MM.1S (cell line): ENCODE measurements around the gene KRTAP9-6.

Experiments
- DNase-seq: peaks from one replicate; pipeline ENCODE4 v3.0.0-alpha.2; 2015
- H2AFZ ChIP-seq: fragments of 300-600 bp; sonication (generic); 2 replicates; pipeline ENCODE4 v1.6.0; 2016; ENCODE audit warnings: antibody characterized with exemption, low read length
- H3F3A ChIP-seq: fragments of 300-600 bp; sonication (generic); 2 replicates; pipeline ENCODE4 v1.6.1; 2016; ENCODE audit warnings: mild to moderate bottlenecking, antibody characterized with exemption, low read length, moderate library complexity, mixed read lengths; ENCODE audit not compliant: insufficient read depth
- H3K27ac ChIP-seq: fragments of 300-600 bp; sonication (generic); 2 replicates; pipeline ENCODE4 v1.5.1; 2016; ENCODE audit warnings: mild to moderate bottlenecking, low read length
- H3K27me3 ChIP-seq: fragments of 300-600 bp; sonication (generic); replicated peaks from 2 replicates; pipeline ENCODE4 v1.6.0; 2016; ENCODE audit warnings: low read length; ENCODE audit not compliant: insufficient read depth
- H3K36me3 ChIP-seq: fragments of 300-600 bp; sonication (generic); replicated peaks from 2 replicates; pipeline ENCODE4 v1.6.1; 2016; ENCODE audit warnings: mild to moderate bottlenecking, low read length, mixed read lengths; ENCODE audit not compliant: insufficient read depth
- H3K4me1 ChIP-seq: fragments of 300-600 bp; sonication (generic); 2 replicates; pipeline ENCODE4 v1.6.1; 2016; ENCODE audit warnings: low read length, mixed read lengths
- H3K4me2 ChIP-seq: fragments of 300-600 bp; sonication (generic); 2 replicates; pipeline ENCODE4 v1.6.0; 2016; ENCODE audit warnings: low read depth, low read length
- H3K4me3 ChIP-seq: fragments of 300-600 bp; sonication (generic); 2 replicates; pipeline ENCODE4 v1.5.1; 2016; ENCODE audit warnings: low read length, mixed read lengths
- H3K79me2 ChIP-seq: fragments of 300-600 bp; sonication (generic); 2 replicates; pipeline ENCODE4 v1.6.1; 2016; ENCODE audit warnings: mixed run types, low read length, mixed read lengths
- H3K9ac ChIP-seq: fragments of 300-600 bp; sonication (generic); 2 replicates; pipeline ENCODE4 v1.6.1; 2016; ENCODE audit warnings: low read length, mixed read lengths
- H3K9me2 ChIP-seq: fragments of 300-600 bp; sonication (generic); replicated peaks from 2 replicates; pipeline ENCODE4 v1.6.1; 2016; ENCODE audit warnings: mild to moderate bottlenecking, low read length, mixed read lengths; ENCODE audit not compliant: insufficient read depth
- H3K9me3 ChIP-seq: fragments of 300-600 bp; sonication (generic); replicated peaks from 2 replicates; pipeline ENCODE4 v1.6.1; 2016; ENCODE audit warnings: mild to moderate bottlenecking, low read length, mixed read lengths; ENCODE audit not compliant: insufficient read depth
- H4K20me1 ChIP-seq: fragments of 300-600 bp; sonication (generic); 2 replicates; pipeline ENCODE4 v1.6.1; 2016; ENCODE audit warnings: mild to moderate bottlenecking, low read length, moderate library complexity, mixed read lengths; ENCODE audit not compliant: insufficient read depth
- EZH2 ChIP-seq: fragments of 300-600 bp; sonication (generic); optimal IDR thresholded peaks from 2 replicates; pipeline ENCODE3; 2017; ENCODE audit warnings: low read depth, mild to moderate bottlenecking, antibody characterized with exemption, low read length, mixed read lengths
- EZH2phosphoT487 ChIP-seq: fragments of 300-600 bp; sonication (generic); IDR thresholded peaks from 2 replicates; pipeline ENCODE4 v1.6.1; 2018; ENCODE audit warnings: antibody characterized with exemption, low read length
- TF ChIP-seq, protein P1 (sequence below): fragments of 300-600 bp; sonication (generic); IDR thresholded peaks from 2 replicates; pipeline ENCODE4 v1.5.1; 2016; ENCODE audit warnings: antibody characterized with exemption, low read length, mixed read lengths

Gene KRTAP9-6

DNA sequence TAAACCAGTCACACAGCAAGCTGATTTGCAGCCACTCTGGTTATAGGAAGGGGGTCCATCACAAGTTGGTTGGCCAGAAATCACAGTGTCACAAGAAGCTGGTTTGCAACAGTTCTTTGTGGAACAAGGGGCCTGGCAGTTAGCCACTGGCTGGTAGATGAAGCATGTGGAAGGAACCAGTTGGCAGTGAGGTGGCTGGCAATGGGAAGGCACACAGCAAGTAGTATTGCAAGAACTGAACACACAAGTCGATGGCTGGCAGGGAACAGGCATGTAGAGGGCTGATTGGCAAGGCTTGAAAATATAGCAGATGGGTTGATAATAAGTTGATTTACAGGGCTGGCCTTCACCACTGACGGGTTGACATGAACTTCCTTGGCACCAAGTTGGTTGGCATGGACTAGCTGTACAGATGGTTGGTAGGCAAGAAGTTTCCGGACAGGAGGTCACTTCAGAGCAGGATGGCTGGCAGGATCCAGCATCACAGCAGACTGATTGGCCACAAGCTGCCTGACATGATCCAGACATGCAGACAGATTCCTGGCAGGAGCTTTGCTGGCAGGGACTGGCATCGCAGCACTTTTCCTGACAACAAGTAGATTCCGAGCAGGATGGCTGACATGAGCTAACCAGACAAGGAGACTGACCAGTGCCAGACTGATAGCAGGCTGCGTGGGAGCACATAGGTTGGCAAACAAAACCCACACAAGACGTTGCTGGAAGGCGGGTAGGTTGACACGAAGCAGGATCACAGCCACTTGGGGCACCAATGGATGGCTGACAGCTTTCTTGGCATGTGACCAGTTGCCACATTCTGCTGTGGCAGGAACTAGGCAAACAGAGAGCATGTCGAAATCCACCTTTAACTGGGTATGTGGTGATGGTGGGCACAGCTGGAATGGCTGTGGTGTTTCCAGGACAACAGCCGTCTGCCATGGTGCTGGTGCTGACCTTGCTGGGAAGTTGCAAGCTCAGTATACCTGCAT is 37.0 kb downstream of the KRTAP9-6 start, which contains the start of gene KRTAP29-1:
TSS of gene KRTAP29-1 (minus strand) at position 936 of the 986 bp plus-strand sequence. CDS start at position 936, 0 bp downstream.
- no peaks in the 10 kb centered on the region for H3F3A ChIP-seq
- no peak within 1 kb of the TSS for H2AFZ ChIP-seq
- H3K9me2 ChIP-seq, result no peaks in the 10 kb centered on the region
- DNase-seq, result no peak
- no peaks in the 10 kb centered on the region for H3K9me3 ChIP-seq
- TF ChIP-seq EZH2phosphoT487 (no peak), EZH2 (no peak)
- TF ChIP-seq, protein P1, sequence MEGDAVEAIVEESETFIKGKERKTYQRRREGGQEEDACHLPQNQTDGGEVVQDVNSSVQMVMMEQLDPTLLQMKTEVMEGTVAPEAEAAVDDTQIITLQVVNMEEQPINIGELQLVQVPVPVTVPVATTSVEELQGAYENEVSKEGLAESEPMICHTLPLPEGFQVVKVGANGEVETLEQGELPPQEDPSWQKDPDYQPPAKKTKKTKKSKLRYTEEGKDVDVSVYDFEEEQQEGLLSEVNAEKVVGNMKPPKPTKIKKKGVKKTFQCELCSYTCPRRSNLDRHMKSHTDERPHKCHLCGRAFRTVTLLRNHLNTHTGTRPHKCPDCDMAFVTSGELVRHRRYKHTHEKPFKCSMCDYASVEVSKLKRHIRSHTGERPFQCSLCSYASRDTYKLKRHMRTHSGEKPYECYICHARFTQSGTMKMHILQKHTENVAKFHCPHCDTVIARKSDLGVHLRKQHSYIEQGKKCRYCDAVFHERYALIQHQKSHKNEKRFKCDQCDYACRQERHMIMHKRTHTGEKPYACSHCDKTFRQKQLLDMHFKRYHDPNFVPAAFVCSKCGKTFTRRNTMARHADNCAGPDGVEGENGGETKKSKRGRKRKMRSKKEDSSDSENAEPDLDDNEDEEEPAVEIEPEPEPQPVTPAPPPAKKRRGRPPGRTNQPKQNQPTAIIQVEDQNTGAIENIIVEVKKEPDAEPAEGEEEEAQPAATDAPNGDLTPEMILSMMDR, result no peak
- H3K4me1 ChIP-seq, result peaks cover 9% of the 10 kb centered on the region; the same call in 1 of the 2 replicates
- H3K27ac ChIP-seq, result no peak within 1 kb of the TSS
- no peaks in the 10 kb centered on the region for H3K36me3 ChIP-seq
- no peak within 1 kb of the TSS for H3K4me3 ChIP-seq
- no peaks in the 10 kb centered on the region for H3K27me3 ChIP-seq
- no peak within 1 kb of the TSS for H3K9ac ChIP-seq
- H3K4me2 ChIP-seq, result peak within 1 kb of the TSS; percentile 15; the same call in 1 of the 2 replicates
- no peaks in the 10 kb centered on the region for H3K79me2 ChIP-seq
- no peaks in the 10 kb centered on the region for H4K20me1 ChIP-seq

DNA sequence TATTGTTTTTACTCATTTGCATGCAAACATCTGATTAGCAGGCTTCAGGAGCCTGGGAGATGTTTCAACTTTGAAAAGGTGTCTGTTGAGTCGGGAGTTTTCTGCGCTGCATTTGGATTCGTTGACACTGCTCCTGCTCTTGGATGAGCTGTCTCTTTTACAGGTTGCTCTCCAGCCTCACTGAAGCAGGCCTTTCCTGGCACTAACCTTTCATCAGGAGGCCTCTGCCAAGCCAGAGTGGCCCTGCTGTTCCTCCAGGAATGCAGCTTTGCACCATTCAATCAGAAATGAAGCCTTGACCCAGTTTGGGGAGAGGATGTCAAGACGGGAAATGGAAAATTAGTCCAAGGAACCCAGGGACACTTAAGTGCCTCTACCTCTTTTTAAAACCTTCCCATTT is 37.8 kb downstream of the KRTAP9-6 start:
- no peaks in the 10 kb centered on the region for H3K9me3 ChIP-seq
- H3K4me3 ChIP-seq, result no peak overlapping the region
- no peak overlapping the region for H3K4me2 ChIP-seq
- peaks cover 12% of the 10 kb centered on the region for H3K4me1 ChIP-seq
- H3K27me3 ChIP-seq, result no peaks in the 10 kb centered on the region
- no peaks in the 10 kb centered on the region for H3K9me2 ChIP-seq
- DNase-seq, result no peak
- H3K9ac ChIP-seq, result no peak overlapping the region
- no peaks in the 10 kb centered on the region for H3K36me3 ChIP-seq
- no peaks in the 10 kb centered on the region for H4K20me1 ChIP-seq
- H3K79me2 ChIP-seq, result no peaks in the 10 kb centered on the region
- H3K27ac ChIP-seq, result no peak overlapping the region
- no peak overlapping the region for H2AFZ ChIP-seq
- peaks cover under 1% of the 10 kb centered on the region; the same call in 1 of the 2 replicates for H3F3A ChIP-seq
- no peak for TF ChIP-seq EZH2
- TF ChIP-seq, protein P1, result no peak

DNA sequence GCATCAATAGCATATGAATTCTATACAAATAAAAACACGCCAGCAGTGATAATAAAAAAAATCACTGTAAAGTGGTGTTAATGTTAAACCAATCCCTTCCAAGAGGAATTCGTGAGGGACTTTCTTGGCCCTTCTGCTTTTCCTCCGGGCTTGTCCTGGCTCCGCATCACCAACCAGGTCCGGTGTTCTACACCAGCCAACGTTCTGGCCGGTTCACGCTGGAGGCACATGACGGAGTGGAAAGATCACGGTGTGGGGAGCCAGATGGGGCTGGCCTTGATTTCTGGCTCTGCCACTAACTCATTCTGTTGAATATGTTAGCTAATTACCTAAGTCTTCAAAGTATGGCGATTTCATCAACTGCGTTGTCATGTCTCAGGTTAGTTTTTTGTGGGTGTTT is 38.9 kb downstream of the KRTAP9-6 start:
- no peaks in the 10 kb centered on the region for H3K36me3 ChIP-seq
- no peak for DNase-seq

More for the DNA sequence above, 38.9 kb downstream of the KRTAP9-6 start:
- no peaks in the 10 kb centered on the region for H3K9me2 ChIP-seq
- no peak for TF ChIP-seq EZH2
- TF ChIP-seq, protein P1, result no peak
- no peak for TF ChIP-seq EZH2phosphoT487
- no peak overlapping the region for H3K9ac ChIP-seq
- H3K27me3 ChIP-seq, result no peaks in the 10 kb centered on the region
- H3K27ac ChIP-seq, result no peak overlapping the region
- H3K79me2 ChIP-seq, result no peaks in the 10 kb centered on the region
- no peak overlapping the region for H3K4me3 ChIP-seq
- no peak overlapping the region for H2AFZ ChIP-seq
- no peaks in the 10 kb centered on the region for H4K20me1 ChIP-seq
- no peak overlapping the region for H3K4me2 ChIP-seq
- peaks cover 20% of the 10 kb centered on the region for H3K4me1 ChIP-seq
- H3F3A ChIP-seq, result peaks cover 11% of the 10 kb centered on the region
- no peaks in the 10 kb centered on the region for H3K9me3 ChIP-seq
